Panc1 (cell line): Measurements from ENCODE around the gene PTP4A2. TPM values are rescaled to one million over a fixed set of nuclear protein-coding genes. Genes with fewer than 3 reads are reported as not detected.

Experiments used
- ATAC-seq: fragments of 200-7000 bp; cut with Tn5 transposase; 2 replicates; pipeline ENCODE4 v1.9.1; 2020; ENCODE audit warnings: mild to moderate bottlenecking, moderate library complexity
- BruUV-seq: library from RNA; stranded (reverse); fragments of 400-500 nt; replicated peaks from 2 replicates; lab custom pipeline; 2021; lab: Mats Ljungman, UMichigan
- CTCF ChIA-PET: fragments of 300-600 bp; sonication (Branson Sonifier 250); formaldehyde crosslinking; loops from one replicate; lab custom pipeline; 2022; ENCODE audit warnings: antibody characterized with exemption; lab: Charles Lee
- POLR2A ChIA-PET: fragments of 300-600 bp; sonication (Branson Sonifier 250); formaldehyde crosslinking; loops from one replicate; lab custom pipeline; 2022; ENCODE audit warnings: antibody characterized with exemption; lab: Charles Lee
- DNase-seq: peaks from one replicate; pipeline ENCODE4 v3.0.0-alpha.2; 2010; ENCODE audit warnings: low read depth, low spot score
- H3K27ac ChIP-seq: 2 replicates; pipeline ENCODE4 v1.5.1; 2011; ENCODE audit warnings: mild to moderate bottlenecking, low read length, inconsistent platforms
- H3K27me3 ChIP-seq: fragments of 200-500 bp; sonication (Bioruptor generic); 2 replicates; pipeline ENCODE4 v1.6.0; 2014; ENCODE audit warnings: low read length, inconsistent platforms; ENCODE audit not compliant: control insufficient read depth, insufficient read depth
- H3K36me3 ChIP-seq: fragments of 200-500 bp; sonication (Bioruptor generic); 2 replicates; pipeline ENCODE4 v1.5.1; 2014; ENCODE audit warnings: inconsistent platforms, mild to moderate bottlenecking, low read length, moderate library complexity; ENCODE audit not compliant: control insufficient read depth, insufficient read depth
- H3K4me1 ChIP-seq: 2 replicates; pipeline ENCODE4 v1.5.1; 2011; ENCODE audit warnings: inconsistent platforms, mild to moderate bottlenecking, low read length, moderate library complexity; ENCODE audit not compliant: control insufficient read depth, insufficient read depth
- H3K4me3 ChIP-seq, 2 experiments: 2 replicates each; pipeline ENCODE4 v1.5.1; 2011 to 2012; ENCODE audit warnings: low read depth in 2 of 2, low read length in 2 of 2, mild to moderate bottlenecking in 2 of 2, inconsistent platforms in 1 of 2, moderate library complexity in 1 of 2
- H3K9me3 ChIP-seq: fragments of 200-500 bp; sonication (Bioruptor generic); 2 replicates; pipeline ENCODE4 v1.5.1; 2014; ENCODE audit warnings: low read depth, mild to moderate bottlenecking, inconsistent platforms, low read length, moderate library complexity; ENCODE audit not compliant: control insufficient read depth, insufficient read depth
- POLR2AphosphoS5 ChIP-seq: IDR thresholded peaks from 2 replicates; pipeline ENCODE4 v1.6.1; 2012; ENCODE audit warnings: mild to moderate bottlenecking, low read depth, low read length, moderate library complexity
- SIN3A ChIP-seq: IDR thresholded peaks from 2 replicates; pipeline ENCODE4 v1.6.1; 2012; ENCODE audit warnings: low read depth, mild to moderate bottlenecking, low read length, moderate library complexity, borderline replicate concordance; ENCODE audit not compliant: insufficient read depth
- TCF7L2 ChIP-seq: IDR thresholded peaks from 2 replicates; pipeline ENCODE4 v1.6.1; 2011; ENCODE audit warnings: mild to moderate bottlenecking, low read depth, low read length, inconsistent platforms
- in situ Hi-C: cut with HindIII; loops from 2 replicates; pipeline ENCODE4 v1.10.0; 2016; ENCODE audit warnings: low sequenced_read_pairs, low pct_unique_long_range_greater_than_20kb
- intact Hi-C: fragments of 100-400 bp; cut with micrococcal nuclease; formaldehyde crosslinking; loops from one replicate; pipeline ENCODE4 v1.10.0; 2022; ENCODE audit not compliant: unreplicated experiment
- total RNA-seq: library from RNA; stranded (reverse); gene quantifications from one replicate; pipeline ENCODE4 v1.2.1, GENCODE V29; 2021; ENCODE audit not compliant: unreplicated experiment
- TF ChIP-seq, protein P1 (sequence below): fragments of 450-650 bp; IDR thresholded peaks from 2 replicates; pipeline ENCODE4 v1.5.1; 2017; ENCODE audit warnings: mild to moderate bottlenecking
- TF ChIP-seq, protein P2 (sequence below), 2 experiments: IDR thresholded peaks; 2 replicates each; pipeline ENCODE4 v1.6.1; 2011 to 2012; ENCODE audit warnings: low read depth in 2 of 2, control low read depth in 1 of 2, low read length in 1 of 2, mild to moderate bottlenecking in 1 of 2, moderate library complexity in 1 of 2; ENCODE audit not compliant: insufficient read depth in 1 of 2

PTP4A2 gene
- total RNA-seq, 1 experiment from 2014 or later = 559 TPM

DNA sequence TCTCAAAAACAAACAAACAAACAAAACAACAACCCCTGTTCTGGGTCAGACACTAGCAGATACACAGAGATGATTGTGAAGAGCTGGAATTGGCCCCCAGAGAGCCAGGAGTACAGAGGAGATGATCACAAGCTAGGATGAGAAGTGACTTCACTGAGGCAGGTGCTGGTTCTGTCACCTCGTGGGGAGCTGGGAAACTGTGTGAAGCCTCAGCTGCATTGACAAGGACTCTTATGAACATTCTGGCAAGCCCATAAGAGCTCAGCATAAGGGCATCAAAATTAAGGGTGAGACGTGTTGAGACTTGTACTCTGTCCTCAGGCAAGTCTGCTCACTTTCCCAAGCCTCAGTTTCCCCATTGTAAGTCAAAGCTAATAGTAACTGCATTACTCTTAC, 14.7 kb upstream of the PTP4A2 start:
- intact Hi-C loops (no loop called here), in situ Hi-C loops (no loop called here)
- CTCF ChIA-PET = interaction anchor here (0.5 to 1.3 kb wide), 5 partner anchors 11 to 371 kb away, joined by 3 to 6 read pairs (median 3); no protein-coding TSS in a partner anchor
- Histone ChIP-seq H3K36me3 (no peaks in the 10 kb centered on the region), H3K27ac (peak overlapping the region; percentile 69; the same call in 1 of the 2 replicates), H3K4me3 (no peak overlapping the region), H3K9me3 (no peaks in the 10 kb centered on the region), H3K4me1 (peaks cover 45% of the 10 kb centered on the region), H3K27me3 (no peaks in the 10 kb centered on the region)
- ATAC-seq = no peak
- POLR2A ChIA-PET = interaction anchor here (0.6 to 0.8 kb wide), 2 partner anchors 9 to 17 kb away, joined by 3 to 4 read pairs; no protein-coding TSS in a partner anchor
- no peak for DNase-seq
- no TSS peak for BruUV-seq
- no peak for TF ChIP-seq TCF7L2
- TF ChIP-seq SIN3A = no peak
- TF ChIP-seq POLR2AphosphoS5 = no peak
- TF ChIP-seq, protein P1, sequence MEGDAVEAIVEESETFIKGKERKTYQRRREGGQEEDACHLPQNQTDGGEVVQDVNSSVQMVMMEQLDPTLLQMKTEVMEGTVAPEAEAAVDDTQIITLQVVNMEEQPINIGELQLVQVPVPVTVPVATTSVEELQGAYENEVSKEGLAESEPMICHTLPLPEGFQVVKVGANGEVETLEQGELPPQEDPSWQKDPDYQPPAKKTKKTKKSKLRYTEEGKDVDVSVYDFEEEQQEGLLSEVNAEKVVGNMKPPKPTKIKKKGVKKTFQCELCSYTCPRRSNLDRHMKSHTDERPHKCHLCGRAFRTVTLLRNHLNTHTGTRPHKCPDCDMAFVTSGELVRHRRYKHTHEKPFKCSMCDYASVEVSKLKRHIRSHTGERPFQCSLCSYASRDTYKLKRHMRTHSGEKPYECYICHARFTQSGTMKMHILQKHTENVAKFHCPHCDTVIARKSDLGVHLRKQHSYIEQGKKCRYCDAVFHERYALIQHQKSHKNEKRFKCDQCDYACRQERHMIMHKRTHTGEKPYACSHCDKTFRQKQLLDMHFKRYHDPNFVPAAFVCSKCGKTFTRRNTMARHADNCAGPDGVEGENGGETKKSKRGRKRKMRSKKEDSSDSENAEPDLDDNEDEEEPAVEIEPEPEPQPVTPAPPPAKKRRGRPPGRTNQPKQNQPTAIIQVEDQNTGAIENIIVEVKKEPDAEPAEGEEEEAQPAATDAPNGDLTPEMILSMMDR = no peak
- TF ChIP-seq, protein P2, sequence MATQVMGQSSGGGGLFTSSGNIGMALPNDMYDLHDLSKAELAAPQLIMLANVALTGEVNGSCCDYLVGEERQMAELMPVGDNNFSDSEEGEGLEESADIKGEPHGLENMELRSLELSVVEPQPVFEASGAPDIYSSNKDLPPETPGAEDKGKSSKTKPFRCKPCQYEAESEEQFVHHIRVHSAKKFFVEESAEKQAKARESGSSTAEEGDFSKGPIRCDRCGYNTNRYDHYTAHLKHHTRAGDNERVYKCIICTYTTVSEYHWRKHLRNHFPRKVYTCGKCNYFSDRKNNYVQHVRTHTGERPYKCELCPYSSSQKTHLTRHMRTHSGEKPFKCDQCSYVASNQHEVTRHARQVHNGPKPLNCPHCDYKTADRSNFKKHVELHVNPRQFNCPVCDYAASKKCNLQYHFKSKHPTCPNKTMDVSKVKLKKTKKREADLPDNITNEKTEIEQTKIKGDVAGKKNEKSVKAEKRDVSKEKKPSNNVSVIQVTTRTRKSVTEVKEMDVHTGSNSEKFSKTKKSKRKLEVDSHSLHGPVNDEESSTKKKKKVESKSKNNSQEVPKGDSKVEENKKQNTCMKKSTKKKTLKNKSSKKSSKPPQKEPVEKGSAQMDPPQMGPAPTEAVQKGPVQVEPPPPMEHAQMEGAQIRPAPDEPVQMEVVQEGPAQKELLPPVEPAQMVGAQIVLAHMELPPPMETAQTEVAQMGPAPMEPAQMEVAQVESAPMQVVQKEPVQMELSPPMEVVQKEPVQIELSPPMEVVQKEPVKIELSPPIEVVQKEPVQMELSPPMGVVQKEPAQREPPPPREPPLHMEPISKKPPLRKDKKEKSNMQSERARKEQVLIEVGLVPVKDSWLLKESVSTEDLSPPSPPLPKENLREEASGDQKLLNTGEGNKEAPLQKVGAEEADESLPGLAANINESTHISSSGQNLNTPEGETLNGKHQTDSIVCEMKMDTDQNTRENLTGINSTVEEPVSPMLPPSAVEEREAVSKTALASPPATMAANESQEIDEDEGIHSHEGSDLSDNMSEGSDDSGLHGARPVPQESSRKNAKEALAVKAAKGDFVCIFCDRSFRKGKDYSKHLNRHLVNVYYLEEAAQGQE (IDR thresholded peaks at IDR 0.05; ENCODE audit: insufficient read depth in 1 of 2, low read depth in 2 of 2, low read length in 1 of 2) = no peak

DNA sequence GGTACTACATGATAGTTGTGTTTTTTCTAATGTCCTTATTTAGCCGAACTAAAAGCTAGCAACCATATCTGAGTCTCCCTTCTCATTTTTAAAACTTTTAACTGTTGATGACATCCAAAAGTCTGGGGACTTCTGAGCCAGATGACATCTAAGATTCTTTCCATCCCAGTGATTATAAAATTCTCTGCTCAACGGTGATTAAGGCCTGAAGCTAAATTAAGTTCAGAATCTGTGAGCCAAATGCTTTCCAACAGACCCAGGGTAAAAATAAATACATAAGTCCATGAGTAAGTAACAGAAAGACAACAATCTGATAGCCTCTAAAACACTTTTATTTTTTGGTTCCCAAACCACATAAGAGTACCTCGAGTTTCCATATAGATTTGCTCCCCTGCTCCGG, 13.1 kb upstream of the PTP4A2 start:
- POLR2A ChIA-PET = no interaction called here
- no peak for DNase-seq
- H3K27ac ChIP-seq = peak overlapping the region; percentile 73
- H3K4me3 ChIP-seq = no peak overlapping the region
- in situ Hi-C loops (no loop called here), intact Hi-C loops (no loop called here)
- peaks cover 40% of the 10 kb centered on the region for H3K4me1 ChIP-seq
- no TSS peak for BruUV-seq
- H3K27me3 ChIP-seq = no peaks in the 10 kb centered on the region
- TF ChIP-seq POLR2AphosphoS5 (no peak), SIN3A (no peak), TCF7L2 (no peak)
- TF ChIP-seq, protein P1 = no peak
- TF ChIP-seq, protein P2 (IDR thresholded peaks at IDR 0.05; ENCODE audit: insufficient read depth in 1 of 2, low read depth in 2 of 2, low read length in 1 of 2) = no peak
- H3K36me3 ChIP-seq = no peaks in the 10 kb centered on the region
- ATAC-seq = no peak
- CTCF ChIA-PET = no interaction called here
- H3K9me3 ChIP-seq = no peaks in the 10 kb centered on the region
